HepG2 (cell line): ENCODE measurements around the gene KAT7. TPM values are rescaled to one million over a fixed set of nuclear protein-coding genes. Genes with fewer than 3 reads are reported as not detected.

Source experiments
- AKAP8 ChIP-seq: sonication (generic); formaldehyde crosslinking; IDR thresholded peaks from 2 replicates; pipeline ENCODE4 v1.5.1; 2020; ENCODE audit warnings: mild to moderate bottlenecking, missing genetic modification reagents
- BORCS8-MEF2B ChIP-seq: sonication (generic); formaldehyde crosslinking; IDR thresholded peaks from 2 replicates; pipeline ENCODE4 v1.8.0; 2022; ENCODE audit warnings: mild to moderate bottlenecking, missing genetic modification reagents
- ELF3 ChIP-seq: IDR thresholded peaks from 2 replicates; pipeline ENCODE4 v1.6.1; 2016; ENCODE audit warnings: missing genetic modification reagents, missing compliant biosample characterization
- GFI1 ChIP-seq: sonication (generic); formaldehyde crosslinking; IDR thresholded peaks from 2 replicates; pipeline ENCODE4 v1.5.0; 2020; ENCODE audit warnings: missing genetic modification reagents, mild to moderate bottlenecking, borderline replicate concordance
- HBP1 ChIP-seq: IDR thresholded peaks from 2 replicates; pipeline ENCODE4 v1.6.1; 2016; ENCODE audit warnings: low read depth, control low read depth
- HNRNPK ChIP-seq: fragments of 200-400 bp; formaldehyde crosslinking; IDR thresholded peaks from 2 replicates; pipeline ENCODE4 v1.6.1; 2018; ENCODE audit warnings: low read length, low read depth, moderate library complexity, mild to moderate bottlenecking; ENCODE audit not compliant: poor library complexity, severe bottlenecking
- KAT8 ChIP-seq: IDR thresholded peaks from 2 replicates; pipeline ENCODE4 v1.6.1; 2016; ENCODE audit warnings: missing genetic modification reagents, missing compliant biosample characterization
- KLF6 ChIP-seq: IDR thresholded peaks from 2 replicates; pipeline ENCODE4 v1.8.0; 2016; ENCODE audit warnings: missing biosample characterization, missing genetic modification reagents
- MAFK ChIP-seq, 2 experiments: IDR thresholded peaks in 1 of 2; conservative IDR thresholded peaks in 1 of 2; 2 replicates each; pipeline ENCODE4 v1.6.1; 2011; ENCODE audit warnings: improper control_type of control experiment in 2 of 2, low read length in 2 of 2
- MIXL1 ChIP-seq: IDR thresholded peaks from 2 replicates; pipeline ENCODE4 v1.6.1; 2016
- MLXIP ChIP-seq: sonication (generic); formaldehyde crosslinking; IDR thresholded peaks from 2 replicates; pipeline ENCODE4 v1.9.0; 2021; ENCODE audit warnings: missing genetic modification reagents, borderline replicate concordance
- MXD1 ChIP-seq: sonication (generic); formaldehyde crosslinking; IDR thresholded peaks from 2 replicates; pipeline ENCODE4 v1.4.0; 2020; ENCODE audit warnings: mild to moderate bottlenecking, missing genetic modification reagents
- PHF21A ChIP-seq: sonication (generic); formaldehyde crosslinking; IDR thresholded peaks from 2 replicates; pipeline ENCODE4 v1.5.0; 2020; ENCODE audit warnings: mild to moderate bottlenecking, missing genetic modification reagents
- SP4 ChIP-seq: sonication (generic); formaldehyde crosslinking; IDR thresholded peaks from 2 replicates; pipeline ENCODE4 v1.8.1; 2023; ENCODE audit warnings: mild to moderate bottlenecking, missing genetic modification reagents
- ZBTB2 ChIP-seq: sonication (generic); formaldehyde crosslinking; IDR thresholded peaks from 2 replicates; pipeline ENCODE4 v1.8.0; 2022; ENCODE audit warnings: low read depth, missing genetic modification reagents
- ZGPAT ChIP-seq: IDR thresholded peaks from 2 replicates; pipeline ENCODE4 v1.6.1; 2016; ENCODE audit warnings: mild to moderate bottlenecking
- ZNF383 ChIP-seq: sonication (generic); formaldehyde crosslinking; IDR thresholded peaks from 2 replicates; pipeline ENCODE4 v1.4.0; 2020; ENCODE audit warnings: missing genetic modification reagents, mild to moderate bottlenecking, borderline replicate concordance
- ZNF605 ChIP-seq: sonication (generic); formaldehyde crosslinking; IDR thresholded peaks from 2 replicates; pipeline ENCODE4 v1.8.0; 2022; ENCODE audit warnings: mild to moderate bottlenecking, missing genetic modification reagents
- ZNF644 ChIP-seq: IDR thresholded peaks from 2 replicates; pipeline ENCODE4 v1.6.1; 2016; ENCODE audit warnings: low read depth
- ZNF746 ChIP-seq: sonication (generic); formaldehyde crosslinking; IDR thresholded peaks from 2 replicates; pipeline ENCODE4 v1.8.0; 2022; ENCODE audit warnings: mild to moderate bottlenecking, missing genetic modification reagents
- polyA plus RNA-seq, 8 experiments: library from polyadenylated mRNA; depleted of rRNA in 3 of 8; stranded (reverse) in 7 of 8; unstranded in 1 of 8; fragments of >200 nt; fragmentation: Illumina TruSeq in 4 of 8; extraction: Trizol in 4 of 8; gene quantifications; 2 replicates each; pipeline versions ENCODE4 v1.2.1 to v1.2.3, GENCODE V29; 2011 to 2016; ENCODE audit warnings: low read depth in 4 of 8, missing spikeins in 1 of 8, mixed read lengths in 1 of 8; ENCODE audit not compliant: insufficient read depth in 1 of 8
- total RNA-seq, 5 experiments: library from RNA; depleted of rRNA; stranded (reverse); fragments of >200 nt; fragmentation: Illumina TruSeq; extraction: Trizol; gene quantifications; 2 replicates each; pipeline ENCODE4 v1.2.3, GENCODE V29; 2016; ENCODE audit warnings: low read depth in 1 of 5

The KAT7 gene
- total and polyA plus RNA-seq, 2 of the 13 experiments (the other 11 are each of a cell fraction or from before 2014, with no cell fraction given), result 21.2 to 39.2 TPM

GRCh38 chr17:49861150-49861884 lies 72.8 kb downstream of the KAT7 start (continued):
- peak; percentile 37; the same call in 1 of the 2 replicates for TF ChIP-seq ZNF746 (CRISPR knock-in tag)
- TF ChIP-seq PHF21A (CRISPR knock-in tag), result peak; percentile 57; the same call in 1 of the 2 replicates
- peak; percentile 55; the same call in 1 of the 2 replicates for TF ChIP-seq KAT8 (CRISPR knock-in tag)
- peak; percentile 57; the same call in 1 of the 2 replicates for TF ChIP-seq ZGPAT (CRISPR knock-in tag)
- TF ChIP-seq GFI1, result 0 out of 2 replicates have a peak, but pooled peaks have one; percentile 15
- no peak for TF ChIP-seq MLXIP
- 0 out of 2 replicates have a peak, but pooled peaks have one; percentile 70 for TF ChIP-seq HBP1 (CRISPR knock-in tag)
- 0 out of 2 replicates have a peak, but pooled peaks have one; percentile 22 for TF ChIP-seq AKAP8
- 0 out of 2 replicates have a peak, but pooled peaks have one; percentile 16 for TF ChIP-seq BORCS8-MEF2B (CRISPR knock-in tag)
- TF ChIP-seq ZNF644 (CRISPR knock-in tag), result no peak
- TF ChIP-seq ZNF605 (CRISPR knock-in tag), result peak; percentile 72; the same call in 1 of the 2 replicates
- TF ChIP-seq ZBTB2 (CRISPR knock-in tag), result peak; percentile 24; the same call in 1 of the 2 replicates
- TF ChIP-seq SP4 (CRISPR knock-in tag), result no peak
- no peak for TF ChIP-seq MXD1 (CRISPR knock-in tag)
- no peak for TF ChIP-seq ZNF383 (CRISPR knock-in tag)
- TF ChIP-seq HNRNPK, result no peak
- TF ChIP-seq KLF6, result 0 out of 2 replicates have a peak, but pooled peaks have one; percentile 60
- TF ChIP-seq MIXL1 (CRISPR knock-in tag), result peak; percentile 92
- no peak for TF ChIP-seq MAFK (conservative IDR thresholded peaks at IDR 0.05 in 1 of 2, IDR thresholded peaks at IDR 0.05 in 1 of 2; ENCODE audit: low read length in 2 of 2)
- TF ChIP-seq ELF3 (CRISPR knock-in tag), result 0 out of 2 replicates have a peak, but pooled peaks have one; percentile 35
